Measurements from ENCODE around the gene CPN1.
A peak's percentile ranks its signal among the peaks of the same experiment; 100 is the strongest.

The CPN1 gene

DNA sequence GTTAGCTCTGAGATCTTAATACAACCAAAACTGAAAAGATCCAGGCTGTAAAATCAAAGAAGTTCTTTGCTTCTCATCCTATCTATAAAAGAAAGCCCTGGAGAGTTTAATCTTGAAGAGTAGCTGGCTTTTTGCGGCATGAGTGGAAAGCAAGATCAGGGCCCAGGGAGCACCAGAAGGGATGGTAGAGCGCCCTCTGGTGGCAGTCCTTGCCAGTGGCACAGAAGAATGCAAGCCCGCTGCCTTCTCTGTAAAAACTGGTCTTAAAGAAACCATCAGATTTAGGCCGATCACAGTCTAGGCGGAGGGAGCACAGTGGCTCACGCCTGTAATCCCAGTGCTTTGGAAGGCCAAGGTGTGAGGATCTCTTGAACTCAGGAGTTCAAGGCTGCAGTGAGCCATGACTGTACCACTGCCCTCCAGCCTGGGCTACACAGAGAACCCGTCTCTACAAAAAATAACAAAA is 35.6 kb downstream of the CPN1 start:
- peaks cover 17% of the 10 kb centered on the region for H3K4me1 Mint-ChIP-seq
- TF ChIP-seq, protein P1, sequence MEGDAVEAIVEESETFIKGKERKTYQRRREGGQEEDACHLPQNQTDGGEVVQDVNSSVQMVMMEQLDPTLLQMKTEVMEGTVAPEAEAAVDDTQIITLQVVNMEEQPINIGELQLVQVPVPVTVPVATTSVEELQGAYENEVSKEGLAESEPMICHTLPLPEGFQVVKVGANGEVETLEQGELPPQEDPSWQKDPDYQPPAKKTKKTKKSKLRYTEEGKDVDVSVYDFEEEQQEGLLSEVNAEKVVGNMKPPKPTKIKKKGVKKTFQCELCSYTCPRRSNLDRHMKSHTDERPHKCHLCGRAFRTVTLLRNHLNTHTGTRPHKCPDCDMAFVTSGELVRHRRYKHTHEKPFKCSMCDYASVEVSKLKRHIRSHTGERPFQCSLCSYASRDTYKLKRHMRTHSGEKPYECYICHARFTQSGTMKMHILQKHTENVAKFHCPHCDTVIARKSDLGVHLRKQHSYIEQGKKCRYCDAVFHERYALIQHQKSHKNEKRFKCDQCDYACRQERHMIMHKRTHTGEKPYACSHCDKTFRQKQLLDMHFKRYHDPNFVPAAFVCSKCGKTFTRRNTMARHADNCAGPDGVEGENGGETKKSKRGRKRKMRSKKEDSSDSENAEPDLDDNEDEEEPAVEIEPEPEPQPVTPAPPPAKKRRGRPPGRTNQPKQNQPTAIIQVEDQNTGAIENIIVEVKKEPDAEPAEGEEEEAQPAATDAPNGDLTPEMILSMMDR (IDR thresholded peaks at IDR 0.05): peak; percentile 99
- no peak overlapping the region for H3K27ac Mint-ChIP-seq
- H3K27me3 Mint-ChIP-seq (ENCODE audit: low read depth, poor library complexity): peaks cover 12% of the 10 kb centered on the region
- no peaks in the 10 kb centered on the region for H3K9me3 Mint-ChIP-seq
- H3K4me3 Mint-ChIP-seq: no peak overlapping the region
- no peaks in the 10 kb centered on the region for H3K36me3 Mint-ChIP-seq (ENCODE audit: low read depth)
- DNase-seq: peak; percentile 94

DNA sequence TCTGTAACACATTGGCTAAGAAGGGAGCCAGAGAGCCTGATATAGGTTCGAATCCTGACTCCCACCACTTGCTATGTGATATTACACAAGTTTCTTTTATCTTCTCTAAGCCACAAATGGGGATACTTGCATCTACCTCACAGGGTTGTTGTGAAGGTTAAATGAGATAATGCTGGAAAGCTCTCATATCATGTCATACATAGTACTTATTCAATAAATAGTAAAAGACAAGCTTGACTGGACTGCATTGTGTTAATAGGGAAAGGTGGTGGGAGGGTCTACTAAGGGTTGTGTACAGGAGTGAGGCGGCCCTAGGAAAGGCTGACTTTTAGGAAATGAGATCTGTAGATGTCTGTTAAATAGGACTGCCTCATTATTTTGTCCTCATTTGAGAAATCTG is 36.1 kb downstream of the CPN1 start:
- H3K4me3 Mint-ChIP-seq: no peak overlapping the region
- DNase-seq: no peak
- H3K4me1 Mint-ChIP-seq: peaks cover 17% of the 10 kb centered on the region
- no peaks in the 10 kb centered on the region for H3K9me3 Mint-ChIP-seq
- peaks cover 14% of the 10 kb centered on the region for H3K27me3 Mint-ChIP-seq (ENCODE audit: low read depth, poor library complexity)
- H3K36me3 Mint-ChIP-seq (ENCODE audit: low read depth): no peaks in the 10 kb centered on the region
- no peak overlapping the region for H3K27ac Mint-ChIP-seq
- TF ChIP-seq, protein P1 (IDR thresholded peaks at IDR 0.05): no peak

DNA sequence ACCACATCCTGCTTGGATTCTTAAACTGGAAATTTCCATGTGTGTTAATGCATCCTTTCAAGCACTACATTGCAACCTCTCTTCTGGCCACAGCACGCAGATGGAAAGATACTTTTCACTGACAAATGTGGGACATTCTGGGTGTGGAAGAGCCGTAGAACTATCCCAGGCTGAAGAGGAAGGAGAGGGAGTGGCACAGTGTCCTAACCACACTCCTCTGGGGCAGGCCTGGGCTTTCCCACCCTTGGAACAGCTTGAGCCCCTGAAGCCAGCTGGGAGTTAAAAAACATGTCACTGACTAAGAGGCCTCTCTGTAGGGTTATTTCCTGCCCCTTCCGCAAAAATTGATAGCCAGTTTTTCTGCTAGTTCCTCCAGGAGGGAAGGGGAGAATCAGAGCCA is 37.9 kb downstream of the CPN1 start:
- Mint-ChIP-seq H3K4me1 (peaks cover 16% of the 10 kb centered on the region), H3K4me3 (no peak overlapping the region), H3K36me3 (ENCODE audit: low read depth) (no peaks in the 10 kb centered on the region), H3K27ac (no peak overlapping the region), H3K27me3 (ENCODE audit: low read depth, poor library complexity) (peaks cover 9% of the 10 kb centered on the region), H3K9me3 (no peaks in the 10 kb centered on the region)
- no peak for DNase-seq
- TF ChIP-seq, protein P1 (IDR thresholded peaks at IDR 0.05): no peak

DNA sequence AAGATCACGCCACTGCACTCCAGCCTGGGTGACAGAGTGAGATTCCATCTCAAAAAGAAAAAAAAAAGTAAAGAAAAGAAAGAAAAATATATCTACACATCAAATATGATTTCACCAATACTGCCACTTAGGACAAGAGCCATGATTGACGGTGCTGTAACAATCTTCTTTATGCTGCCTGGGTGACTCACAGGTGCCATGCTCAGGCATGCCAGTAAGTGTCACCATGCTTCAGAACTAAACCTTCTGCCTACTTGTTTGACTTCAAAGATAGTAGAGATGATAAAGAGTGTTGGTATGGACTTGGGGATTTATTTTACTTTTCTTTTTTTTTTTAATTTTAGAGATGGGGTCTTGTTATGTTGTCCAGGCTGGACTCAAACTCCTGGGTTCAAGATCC is 38.3 kb downstream of the CPN1 start:
- Mint-ChIP-seq H3K4me1 (peaks cover 21% of the 10 kb centered on the region), H3K4me3 (no peak overlapping the region), H3K27me3 (ENCODE audit: low read depth, poor library complexity) (peaks cover 9% of the 10 kb centered on the region), H3K27ac (no peak overlapping the region), H3K9me3 (no peaks in the 10 kb centered on the region), H3K36me3 (ENCODE audit: low read depth) (no peaks in the 10 kb centered on the region)
- no peak for DNase-seq
- TF ChIP-seq, protein P1 (IDR thresholded peaks at IDR 0.05): no peak

- TF ChIP-seq, protein P1 (IDR thresholded peaks at IDR 0.05): no peak
- peaks cover 12% of the 10 kb centered on the region for H3K27me3 Mint-ChIP-seq (ENCODE audit: low read depth, poor library complexity)
- no peak overlapping the region for H3K27ac Mint-ChIP-seq
- no peak overlapping the region for H3K4me3 Mint-ChIP-seq
- H3K36me3 Mint-ChIP-seq (ENCODE audit: low read depth): no peaks in the 10 kb centered on the region
- H3K9me3 Mint-ChIP-seq: no peaks in the 10 kb centered on the region
- no peak for DNase-seq
- H3K4me1 Mint-ChIP-seq: peaks cover 22% of the 10 kb centered on the region
Measured at GRCh38 chr10:100041306-100042002, 40.2 kb downstream of the CPN1 start.

GRCh38 chr10:100038561-100039071 is 43.1 kb downstream of the CPN1 start:
- no peak for DNase-seq
- Mint-ChIP-seq H3K4me1 (peaks cover 10% of the 10 kb centered on the region), H3K9me3 (peaks cover 1% of the 10 kb centered on the region), H3K27ac (no peak overlapping the region), H3K4me3 (no peak overlapping the region), H3K36me3 (ENCODE audit: low read depth) (no peaks in the 10 kb centered on the region), H3K27me3 (ENCODE audit: low read depth, poor library complexity) (peaks cover 12% of the 10 kb centered on the region)
- TF ChIP-seq, protein P1 (IDR thresholded peaks at IDR 0.05): no peak
